Left renal pelvis (tissue), 4 donors: ENCODE measurements around the gene TUBAL3. TPM values are rescaled to one million over a fixed set of nuclear protein-coding genes. Genes with fewer than 3 reads are reported as not detected.
"Not testable (repeated sequence)": the region's sequence is repeated elsewhere in the genome, so short reads cannot be mapped to it uniquely, and the experiment has no call there.

Experiments
- DNase-seq, 4 donors: peaks; one replicate each; pipeline ENCODE4 v3.0.0-alpha.2; 2013; ENCODE audit warnings: low read depth in 4 of 4, low spot score in 3 of 4
- polyA plus RNA-seq, 4 donors: library from polyadenylated mRNA; unstranded; fragments of 120-200 nt; gene quantifications; one replicate each; pipeline ENCODE4 v1.2.1, GENCODE V29; 2013; ENCODE audit not compliant: insufficient read length in 4 of 4

The TUBAL3 gene
- polyA plus RNA-seq, 4 donors: 0.23 to 0.24 TPM; not detected in 2

DNA sequence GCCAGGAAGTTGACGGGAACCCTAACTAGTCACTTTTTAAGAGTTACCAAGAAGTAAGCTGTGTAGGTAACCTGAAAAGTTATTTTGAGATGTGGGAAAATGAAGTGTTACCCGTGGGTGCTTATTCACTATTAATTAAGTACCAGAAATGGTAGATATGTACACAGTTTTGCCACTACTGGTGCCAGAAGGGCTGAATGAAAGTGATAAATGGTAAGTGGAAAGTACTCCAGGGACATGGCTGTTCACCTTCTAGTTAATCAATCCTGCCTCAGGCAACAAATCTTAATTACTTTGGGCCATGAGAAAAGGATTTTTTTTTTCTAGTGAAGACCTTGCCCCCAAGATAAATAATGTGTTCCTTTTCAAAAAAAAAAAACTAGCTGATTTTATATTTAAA lies 23.5 kb upstream of the TUBAL3 start:
- DNase-seq: no peak

DNA sequence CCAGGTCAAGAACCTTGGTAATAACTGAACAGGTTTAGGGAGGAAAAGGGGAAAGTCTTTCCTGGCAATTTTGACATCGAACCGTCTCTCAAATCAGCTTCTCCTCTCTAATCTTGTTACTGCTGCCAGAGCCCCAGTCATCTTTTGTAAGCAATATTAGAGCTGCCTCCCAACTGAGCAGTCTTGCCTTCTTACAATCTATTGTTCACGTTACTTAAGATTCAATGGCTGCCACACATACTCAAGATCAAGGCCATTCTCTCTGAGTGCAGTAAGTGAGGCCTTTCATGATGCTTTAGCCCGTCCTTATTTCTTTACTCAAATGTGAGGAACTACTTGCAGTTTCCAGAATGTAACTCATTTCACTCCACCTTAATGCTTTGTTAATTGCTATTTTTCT lies 20.1 kb upstream of the TUBAL3 start:
- no peak for DNase-seq

DNA sequence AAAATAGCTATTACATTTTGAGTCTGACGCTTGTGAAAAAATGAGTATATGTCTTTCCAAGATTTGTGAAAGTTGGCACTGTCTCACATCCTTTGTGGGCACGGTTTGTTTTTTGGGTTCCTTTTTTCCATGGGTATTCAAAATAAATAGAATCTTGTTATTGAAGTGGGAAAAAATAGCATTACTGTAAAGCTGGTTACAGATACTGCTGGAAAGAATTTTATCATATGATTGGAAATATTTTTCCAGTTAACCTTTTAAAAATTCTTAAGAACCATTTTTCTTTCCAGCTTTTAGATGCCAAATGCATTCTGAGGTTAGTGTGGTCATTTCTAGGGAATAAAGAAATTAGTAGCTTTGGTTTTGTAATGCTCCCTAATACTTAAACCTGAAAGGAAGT lies 19.1 kb upstream of the TUBAL3 start:
- DNase-seq: no peak

DNA sequence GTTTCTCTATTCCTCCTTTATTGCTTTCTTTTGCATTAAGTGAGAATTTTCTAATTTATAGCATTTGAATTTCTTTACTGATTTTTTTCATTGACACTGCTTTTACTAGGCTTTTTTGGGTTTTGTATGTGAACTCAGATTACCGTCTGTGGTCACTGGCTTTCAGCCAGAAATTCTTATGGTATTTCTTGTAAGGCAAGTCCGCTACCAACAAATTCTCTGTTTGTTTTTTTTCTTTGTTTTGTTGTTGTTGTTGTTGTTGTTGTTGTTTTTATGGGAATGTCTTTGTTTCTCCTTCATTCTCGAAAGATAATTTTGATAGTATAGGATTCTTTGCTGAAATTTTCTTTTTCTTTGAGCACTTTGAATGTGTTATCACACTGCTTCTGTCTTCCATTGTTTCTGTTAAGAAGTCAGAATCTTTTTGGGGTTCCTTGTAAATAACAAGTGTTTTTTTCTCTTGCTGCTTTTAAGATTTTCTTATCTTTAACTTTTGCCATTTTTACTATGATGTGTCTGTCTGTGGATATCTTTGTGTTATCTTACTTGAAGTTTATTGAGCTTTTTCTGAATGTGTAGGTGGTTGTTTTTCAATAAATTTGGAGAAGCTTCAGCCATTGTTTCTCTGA lies 15.0 kb upstream of the TUBAL3 start:
- DNase-seq: no peak

DNA sequence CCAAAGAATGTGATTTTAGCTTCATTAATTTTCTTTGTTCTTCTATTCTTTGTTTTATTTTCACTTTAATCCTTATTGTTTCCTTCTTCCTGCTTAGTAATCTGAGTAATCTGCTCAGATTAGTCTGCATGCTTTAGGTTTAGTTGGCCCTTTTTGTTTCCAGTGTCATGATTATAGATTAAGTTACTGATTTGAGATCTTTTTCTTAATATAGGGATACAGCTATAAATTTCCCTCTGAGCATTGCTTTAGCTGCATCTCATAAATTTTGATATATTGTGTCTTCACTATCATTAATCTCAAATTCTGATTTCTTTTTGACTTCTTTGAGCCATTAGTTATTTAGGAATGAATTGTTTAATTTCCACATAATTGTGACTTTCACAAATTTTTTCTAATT lies 14.0 kb upstream of the TUBAL3 start:
- DNase-seq: no peak

DNA sequence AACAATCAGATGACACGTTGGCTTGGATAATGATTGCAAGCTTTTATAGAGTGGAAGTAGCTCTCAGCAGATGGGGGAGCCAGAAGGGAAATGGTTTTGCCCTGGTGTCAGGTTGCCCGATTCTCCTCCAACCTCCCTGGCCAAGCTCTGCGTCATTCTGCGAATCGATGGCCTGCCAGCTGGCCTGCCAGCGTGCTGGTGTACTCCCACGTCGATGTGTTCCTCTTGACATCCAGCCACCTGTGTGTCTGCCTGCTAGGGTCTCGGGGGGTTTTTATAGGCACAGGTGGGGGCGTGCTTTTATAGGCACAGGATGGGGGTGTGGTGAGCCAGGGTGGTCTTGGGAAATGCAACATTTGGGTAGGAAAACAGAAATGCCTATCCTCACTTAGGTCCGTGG lies 12.4 kb upstream of the TUBAL3 start:
- DNase-seq: no peak

DNA sequence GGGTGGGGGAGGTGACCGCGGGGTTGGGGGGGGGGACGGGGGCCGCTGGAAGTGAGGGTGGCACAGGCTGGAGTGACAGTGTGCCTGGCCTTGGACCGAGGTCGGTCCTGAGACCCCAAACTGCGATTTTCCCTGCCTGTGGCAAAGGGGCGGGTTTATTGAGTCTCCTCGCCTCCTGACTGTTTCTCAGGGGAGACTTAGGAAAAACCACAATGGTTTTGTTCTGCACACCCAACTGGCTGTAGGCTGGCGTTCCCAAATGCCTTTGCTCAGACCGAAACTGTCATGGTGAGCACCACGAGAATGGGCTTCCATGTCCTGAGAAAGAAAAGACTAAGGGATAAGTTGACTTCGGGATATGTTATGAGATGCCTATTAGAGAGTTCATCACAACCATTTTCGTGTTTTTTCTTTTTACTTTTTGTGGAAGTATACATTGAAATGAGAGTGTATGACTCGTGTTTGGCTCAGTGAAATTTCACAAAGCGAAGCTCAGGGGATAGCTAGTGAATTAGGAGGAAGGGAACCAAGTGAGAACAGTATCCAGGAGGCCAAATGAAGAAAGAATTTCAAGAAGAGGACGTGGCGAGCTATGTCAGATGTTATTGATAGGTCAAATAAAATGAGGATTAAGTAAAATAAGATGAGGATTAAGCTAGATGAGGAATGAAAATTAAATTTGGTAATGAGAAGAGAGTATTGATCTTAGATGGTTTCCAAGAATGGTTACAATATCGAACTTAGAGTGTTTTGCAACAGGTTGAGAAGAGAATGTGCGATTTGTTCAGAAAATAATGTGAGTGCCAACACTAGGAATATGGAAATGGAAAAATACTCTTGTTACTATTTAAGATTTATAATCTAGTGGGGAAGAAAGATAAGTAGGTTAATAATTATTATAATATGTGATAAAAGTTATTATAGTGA lies 8.6 kb upstream of the TUBAL3 start:
- DNase-seq: no peak

DNA sequence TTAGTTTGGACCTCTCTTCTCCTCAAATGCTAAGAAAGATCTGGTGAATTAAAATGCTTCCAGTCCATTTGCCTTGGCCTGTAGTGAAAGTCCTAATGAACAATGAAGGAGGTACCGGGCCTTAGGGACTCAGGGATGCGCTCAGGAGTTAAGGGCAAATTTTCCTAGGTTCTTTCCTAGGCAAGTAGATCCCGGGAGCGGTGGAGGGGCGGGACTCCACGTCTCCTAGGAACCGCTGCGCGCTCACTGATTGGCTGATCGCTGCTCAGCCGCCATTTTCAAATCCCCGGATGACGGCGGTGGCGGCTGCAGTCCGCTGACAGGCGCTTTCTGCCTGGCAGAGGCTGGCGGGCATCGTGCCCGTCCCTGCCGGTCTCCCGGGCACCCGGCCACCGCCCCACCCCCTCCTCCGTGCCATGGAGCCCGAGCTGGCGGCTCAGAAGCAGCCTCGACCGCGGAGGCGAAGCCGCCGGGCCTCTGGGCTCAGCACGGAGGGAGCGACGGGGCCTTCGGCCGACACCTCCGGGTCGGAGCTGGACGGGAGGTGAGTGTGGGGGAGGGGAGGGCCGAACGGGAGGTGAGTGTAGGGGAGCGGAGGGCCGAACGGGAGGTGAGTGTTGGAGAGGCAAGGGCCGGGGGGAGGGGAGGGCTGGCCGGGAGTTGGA lies 7.8 kb upstream of the TUBAL3 start, which contains the start of gene NET1:
Gene NET1, plus strand, starts transcription at position 281 of the 665 bp plus-strand sequence. Its CDS starts 136 bp downstream, at position 417.
- peak; percentile 69 to 81 (median 74) for DNase-seq

DNA sequence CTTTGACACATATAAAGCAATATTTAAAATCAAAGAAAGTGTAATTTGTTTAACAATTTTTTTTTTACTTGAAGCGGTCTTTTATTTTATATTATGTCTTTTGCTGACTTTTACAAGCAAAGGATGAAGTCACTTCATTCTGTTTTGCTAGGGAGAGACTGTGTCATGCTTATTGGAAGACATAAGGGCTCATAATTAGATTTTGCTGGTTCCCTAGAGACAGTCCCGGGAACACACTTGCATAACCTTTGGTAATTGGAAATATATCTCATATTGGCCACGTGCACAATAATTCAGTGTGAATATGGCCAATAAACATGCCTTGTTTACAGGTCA lies 7.3 kb upstream of the TUBAL3 start:
- DNase-seq: no peak

DNA sequence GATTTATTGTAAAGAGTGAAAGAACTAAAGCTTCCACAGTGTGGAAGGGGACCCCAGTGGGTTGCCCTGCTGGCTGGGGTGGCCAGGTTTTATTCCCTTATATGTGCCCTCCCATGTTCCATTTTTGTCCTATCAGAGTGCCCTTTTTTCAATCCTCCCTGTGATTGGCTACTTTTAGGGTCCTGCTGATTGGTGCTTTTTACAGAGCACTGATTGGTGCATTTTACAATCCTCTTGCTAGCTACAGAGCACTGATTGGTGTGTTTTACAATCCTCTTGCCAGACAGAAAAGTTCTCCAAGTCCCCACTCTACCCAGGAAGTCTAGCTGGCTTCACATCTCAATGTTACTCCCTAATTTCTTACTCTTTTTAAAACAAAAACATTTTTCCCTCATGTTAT lies 6.2 kb upstream of the TUBAL3 start:
- DNase-seq: not testable (repeated sequence)

DNA sequence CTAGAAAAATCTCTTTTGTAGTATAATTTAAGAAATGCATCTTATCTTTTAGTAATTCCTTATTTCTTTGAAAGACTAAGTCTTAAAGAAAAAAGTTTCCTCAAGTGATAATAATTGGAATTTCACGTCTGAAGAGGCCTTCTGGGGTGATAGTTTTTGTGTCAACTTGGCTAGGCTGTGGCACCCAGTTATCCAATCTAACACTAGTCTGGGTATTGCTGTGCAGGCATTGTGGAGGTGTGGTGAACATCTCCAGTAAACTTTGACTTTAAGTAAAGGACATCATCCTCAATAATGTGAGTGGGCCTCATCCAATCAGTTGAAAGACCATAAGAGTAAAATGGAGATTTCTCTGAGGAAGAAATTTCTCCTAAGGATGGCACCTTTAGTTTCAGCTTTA lies 2.3 kb upstream of the TUBAL3 start:
- no peak for DNase-seq

DNA sequence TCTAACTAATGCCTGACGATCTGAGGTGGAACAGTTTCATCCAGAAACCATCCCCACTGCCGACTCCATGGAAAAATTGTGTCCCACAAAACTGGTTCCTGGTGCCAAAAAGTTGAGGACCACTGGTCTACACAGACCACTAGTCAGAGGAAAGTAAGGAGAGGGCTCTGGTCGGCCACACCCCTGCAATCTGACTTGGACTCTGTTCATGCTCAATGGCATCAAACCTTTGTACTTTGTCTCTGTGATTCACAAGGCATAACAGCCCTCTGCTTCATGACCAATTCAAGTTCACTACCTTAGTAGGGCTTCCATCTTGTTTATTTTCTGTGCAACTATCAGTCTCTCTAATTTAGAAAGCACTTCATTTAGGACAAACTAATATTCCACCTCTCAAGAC lies 1.8 kb downstream of the TUBAL3 start:
- DNase-seq: no peak

DNA sequence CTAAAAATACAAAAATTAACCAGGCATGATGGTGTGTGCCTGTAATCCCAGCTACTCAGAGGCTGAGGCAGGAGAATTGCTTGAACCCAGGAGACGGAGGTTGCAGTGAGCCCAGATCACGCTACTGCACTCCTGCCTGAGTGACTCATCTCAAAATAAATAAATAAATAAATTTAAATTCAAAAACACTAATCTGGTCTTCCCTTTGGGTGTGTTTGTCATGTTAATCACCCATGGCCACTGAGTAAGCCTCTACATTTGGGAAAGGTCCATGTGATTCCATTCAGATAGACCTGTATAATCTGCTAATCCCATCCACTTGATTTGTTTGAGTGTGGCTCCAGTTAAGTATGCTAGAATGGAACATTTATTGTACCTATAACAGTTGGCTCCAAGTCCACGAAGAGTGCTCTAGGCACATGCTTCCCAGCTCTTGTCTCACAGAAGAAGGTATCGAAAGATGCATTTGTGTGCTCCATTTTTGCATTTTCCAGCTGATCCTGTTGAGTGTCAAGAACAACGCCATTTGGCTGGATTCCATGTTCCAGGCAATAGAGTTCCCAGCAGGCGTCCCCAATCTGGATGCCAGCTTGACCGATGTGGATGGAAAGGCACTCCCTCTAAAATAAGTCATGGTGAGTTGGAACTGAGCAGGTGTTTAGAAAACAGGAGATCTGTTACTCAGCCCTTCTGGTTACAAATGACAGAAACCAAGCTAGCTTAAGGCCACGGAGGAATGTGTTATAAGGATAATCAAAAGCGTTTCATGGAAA lies 4.0 kb downstream of the TUBAL3 start:
- DNase-seq: no peak

DNA sequence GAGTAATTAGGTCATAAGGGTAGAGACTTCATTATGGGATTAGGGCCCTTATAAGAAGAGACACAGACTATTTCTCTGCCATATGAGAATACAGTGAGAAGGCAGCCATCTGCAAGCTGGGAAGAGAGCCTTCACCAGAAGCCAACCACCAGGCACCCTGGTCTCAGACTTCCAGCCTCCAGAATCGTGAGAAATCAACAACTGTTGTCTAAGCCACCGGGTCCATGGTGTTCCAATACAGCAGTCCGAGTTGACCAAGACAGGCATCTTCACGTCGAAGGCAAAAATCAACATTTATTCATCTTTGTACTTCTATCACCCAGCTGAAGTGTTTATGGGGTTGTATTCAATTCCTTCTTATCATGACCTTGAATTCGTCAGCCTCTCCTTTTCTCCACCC lies 5.3 kb downstream of the TUBAL3 start:
- DNase-seq: no peak

DNA sequence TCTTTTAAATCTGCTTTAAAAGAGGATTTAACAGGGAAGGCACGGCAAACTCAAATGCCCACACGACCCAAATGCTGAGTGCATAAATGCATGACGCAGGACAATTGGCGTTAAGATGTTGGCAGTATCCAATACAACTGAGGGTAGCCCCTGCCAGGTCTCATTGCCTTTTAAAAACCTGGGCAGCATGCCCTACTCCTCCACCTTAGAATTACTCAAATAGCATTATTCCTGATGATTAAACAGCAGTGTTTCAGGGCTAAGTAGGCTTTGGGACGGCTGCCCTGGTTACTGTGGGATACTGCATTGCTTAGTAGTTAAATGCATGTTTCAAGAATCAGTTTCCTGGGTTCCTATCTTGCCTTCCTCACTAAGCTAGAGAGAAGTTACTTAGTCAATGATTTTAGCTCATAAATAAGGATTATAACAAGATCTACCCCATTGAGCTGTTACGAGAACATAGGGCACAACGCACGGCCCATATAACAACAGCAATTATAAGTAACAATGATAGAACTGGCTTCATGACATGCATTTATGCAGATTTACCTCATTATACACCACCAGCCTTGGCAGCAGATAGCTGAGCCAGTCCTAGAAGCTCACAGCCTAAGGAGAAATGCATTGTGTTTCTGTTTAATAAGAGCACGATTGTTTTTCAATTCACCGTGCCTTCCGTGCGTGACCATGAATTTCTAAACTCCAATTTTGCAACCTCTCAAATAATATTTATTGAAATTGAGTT lies 7.9 kb downstream of the TUBAL3 start:
- DNase-seq: no peak

DNA sequence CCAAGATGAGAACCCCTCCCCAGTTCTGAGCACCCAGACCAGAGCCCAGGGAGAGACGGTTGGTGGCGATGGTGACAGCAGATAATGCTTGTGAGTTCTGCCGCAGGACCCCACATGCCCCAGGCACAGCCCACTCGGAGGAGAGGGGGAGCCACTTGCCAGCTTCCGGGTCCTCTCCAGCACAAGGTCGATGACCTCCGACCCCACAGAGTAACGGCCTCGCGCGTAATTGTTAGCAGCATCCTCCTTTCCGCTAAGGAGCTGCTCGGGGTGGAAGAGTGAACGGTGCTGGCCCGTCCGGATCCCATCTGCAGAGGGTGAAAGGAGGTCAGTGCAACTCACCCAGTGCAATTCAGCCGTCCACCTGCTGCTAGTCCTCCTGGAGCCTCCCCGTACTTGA lies 9.5 kb downstream of the TUBAL3 start:
- DNase-seq: no peak

DNA sequence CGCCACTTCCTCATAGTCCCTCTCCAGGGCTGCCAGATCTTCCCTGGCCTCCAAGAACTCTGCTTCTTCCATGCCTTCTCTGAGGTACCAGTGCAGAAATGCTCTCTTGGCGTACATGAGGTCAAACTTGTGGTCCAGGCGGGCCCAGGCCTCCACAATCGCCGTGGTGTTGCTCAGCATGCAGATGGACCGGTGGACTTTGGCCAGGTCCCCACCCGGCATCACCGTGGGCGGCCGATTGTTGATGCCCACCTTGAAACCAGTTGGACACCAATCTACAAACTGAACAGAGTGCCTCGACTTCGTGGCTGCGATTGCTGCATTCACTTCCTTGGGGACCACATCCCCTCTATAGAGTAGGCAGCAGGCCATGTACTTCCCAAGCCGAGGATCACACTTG lies 11.1 kb downstream of the TUBAL3 start:
- no peak for DNase-seq

DNA sequence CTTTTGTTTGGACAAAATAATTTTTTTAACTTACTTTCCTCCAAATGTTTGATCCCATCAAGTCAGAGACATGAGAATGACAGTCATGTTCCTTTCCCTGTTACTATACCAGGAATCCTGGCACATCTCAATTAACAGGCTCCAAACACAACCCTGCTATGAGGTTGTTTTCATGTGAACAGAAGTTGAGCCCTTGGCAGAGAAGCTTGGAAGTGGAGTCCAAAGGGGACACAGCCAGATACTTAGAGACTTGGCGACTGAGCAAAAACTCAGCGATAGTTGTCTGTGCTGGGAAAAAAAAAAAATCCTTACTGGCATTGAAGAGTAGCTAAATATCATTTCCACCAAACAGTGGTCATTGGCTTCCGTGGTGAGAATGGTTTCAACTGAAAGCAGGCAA lies 12.8 kb downstream of the TUBAL3 start:
- no peak for DNase-seq

DNA sequence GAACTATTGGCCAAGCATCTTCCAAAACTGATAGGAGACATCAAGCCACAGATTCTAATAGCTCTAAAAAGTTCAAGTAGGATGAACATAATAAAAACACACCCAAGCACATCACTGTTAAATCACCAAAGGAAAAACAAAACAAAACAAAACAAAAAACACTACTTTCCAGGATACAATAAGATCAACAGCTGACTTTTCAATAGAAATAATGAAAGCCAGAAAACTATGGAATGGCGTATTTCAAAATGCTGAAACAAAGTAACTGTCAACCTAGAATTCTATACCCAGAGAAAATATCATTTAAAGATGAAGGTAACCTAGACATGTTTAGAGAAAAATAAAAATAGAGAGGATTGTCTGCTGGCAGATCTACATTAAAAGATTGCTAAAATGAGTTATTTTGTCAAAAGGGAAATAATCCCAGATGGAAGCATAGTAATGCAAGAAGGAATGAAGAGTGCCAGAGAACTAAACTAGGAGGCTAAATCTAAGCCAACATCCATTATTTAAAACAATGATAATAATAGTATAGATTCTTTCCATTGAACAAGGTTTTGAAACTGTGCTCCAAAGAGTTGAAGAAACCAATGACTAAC lies 13.9 kb downstream of the TUBAL3 start:
- no peak for DNase-seq

DNA sequence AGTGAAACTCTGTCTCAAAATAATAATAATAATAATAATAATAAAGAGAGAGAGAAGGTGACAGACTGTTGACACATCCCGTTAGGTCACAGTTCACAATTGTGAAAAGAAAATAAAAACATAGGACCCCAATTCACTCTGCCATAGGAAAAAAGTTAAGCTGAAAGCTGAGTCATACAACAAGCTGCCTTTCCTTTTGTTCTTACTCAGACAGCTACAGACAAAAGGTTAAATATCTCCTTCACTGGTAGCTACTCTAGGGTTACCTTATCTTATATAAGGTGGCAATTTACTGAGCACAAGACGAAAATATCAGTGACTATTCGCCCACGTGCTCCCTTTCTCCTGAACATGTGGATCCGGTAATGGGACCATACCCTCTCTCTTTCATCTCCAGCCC lies 17.5 kb downstream of the TUBAL3 start:
- DNase-seq: no peak
